KMS-11 (cell line): ENCODE data around the gene HDAC4.

Experiments used
- H2AFZ ChIP-seq: fragments of 200-600 bp; sonication (generic); 2 replicates; pipeline ENCODE4 v1.6.1; 2016; ENCODE audit warnings: antibody characterized with exemption, mixed run types, low read depth
- H3K27ac ChIP-seq: fragments of 200-600 bp; sonication (generic); 2 replicates; pipeline ENCODE4 v1.6.1; 2016; ENCODE audit warnings: mild to moderate bottlenecking, mixed run types
- H3K27me3 ChIP-seq: fragments of 200-600 bp; sonication (generic); 2 replicates; pipeline ENCODE4 v1.6.1; 2017; ENCODE audit warnings: mild to moderate bottlenecking, low read depth, mixed run types, moderate library complexity; ENCODE audit not compliant: insufficient read depth
- H3K36me3 ChIP-seq: fragments of 200-600 bp; sonication (generic); 2 replicates; pipeline ENCODE4 v1.6.1; 2017; ENCODE audit warnings: mild to moderate bottlenecking, mixed run types; ENCODE audit not compliant: insufficient read depth
- H3K4me1 ChIP-seq: fragments of 200-600 bp; sonication (generic); 2 replicates; pipeline ENCODE4 v1.6.1; 2016; ENCODE audit warnings: mild to moderate bottlenecking, low read depth, mixed run types; ENCODE audit not compliant: poor library complexity, severe bottlenecking
- H3K4me2 ChIP-seq: fragments of 200-600 bp; sonication (generic); 2 replicates; pipeline ENCODE4 v1.7.0; 2016; ENCODE audit warnings: mild to moderate bottlenecking, mixed run types
- H3K4me3 ChIP-seq: fragments of 200-600 bp; sonication (generic); IDR thresholded peaks from 2 replicates; pipeline ENCODE4 v1.6.1; 2017; ENCODE audit warnings: low read depth, low read length, mixed read lengths; ENCODE audit not compliant: insufficient read depth
- H3K79me2 ChIP-seq: fragments of 200-600 bp; sonication (generic); 2 replicates; pipeline ENCODE4 v1.6.1; 2016; ENCODE audit warnings: low read depth, mixed run types; ENCODE audit not compliant: insufficient read depth
- H3K9ac ChIP-seq: fragments of 200-600 bp; sonication (generic); 2 replicates; pipeline ENCODE4 v1.6.1; 2016; ENCODE audit warnings: mild to moderate bottlenecking, mixed run types
- H4K20me1 ChIP-seq: fragments of 200-600 bp; sonication (generic); 2 replicates; pipeline ENCODE4 v1.6.1; 2016; ENCODE audit warnings: mild to moderate bottlenecking, mixed run types; ENCODE audit not compliant: insufficient read depth
- TF ChIP-seq, protein P1 (sequence below): fragments of 200-600 bp; sonication (generic); conservative IDR thresholded peaks from 2 replicates; pipeline ENCODE4 v1.6.1; 2017; ENCODE audit warnings: low read depth, mild to moderate bottlenecking, antibody characterized with exemption, low read length, moderate library complexity, mixed read lengths

Gene HDAC4

DNA sequence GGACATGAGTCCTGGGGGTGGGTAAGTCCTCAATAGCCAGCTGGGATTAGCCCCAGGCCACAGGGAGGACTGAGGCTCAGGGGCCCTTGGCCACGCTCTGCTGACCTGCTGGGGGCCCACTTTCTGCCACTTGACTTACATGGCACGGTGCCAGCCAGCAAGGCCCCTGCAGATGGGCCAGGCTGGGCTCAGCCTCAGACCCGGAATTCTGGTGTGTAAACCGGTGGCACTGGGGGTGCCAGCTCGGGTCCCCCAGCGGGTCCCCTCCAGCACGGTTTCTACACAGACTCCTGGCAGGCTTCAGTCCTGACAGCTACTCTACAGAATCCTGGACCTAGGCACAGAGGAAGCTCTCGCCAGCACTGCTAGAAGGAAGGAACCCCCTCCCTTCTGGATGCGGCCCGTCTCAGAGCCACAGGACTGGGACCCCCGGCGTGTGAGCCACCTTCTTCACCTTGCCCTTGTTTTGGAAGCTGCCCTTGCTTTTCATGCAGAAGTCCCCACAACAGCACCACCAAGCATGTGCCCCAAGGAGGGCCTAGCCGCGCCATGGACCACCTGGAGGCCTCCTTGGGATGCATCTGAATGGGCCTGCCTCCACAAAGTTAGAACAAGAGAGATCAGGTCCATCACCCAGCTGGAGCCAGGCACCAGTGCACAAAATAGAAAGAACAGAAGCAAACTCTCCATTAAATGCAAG is 8.0 kb downstream of the HDAC4 start:
- Histone ChIP-seq H3K27me3 (no peaks in the 10 kb centered on the region), H4K20me1 (no peaks in the 10 kb centered on the region), H2AFZ (no peak overlapping the region), H3K4me3 (no peak overlapping the region), H3K27ac (no peak overlapping the region), H3K36me3 (no peaks in the 10 kb centered on the region), H3K4me1 (peaks cover 4% of the 10 kb centered on the region), H3K79me2 (peaks cover 60% of the 10 kb centered on the region), H3K9ac (no peak overlapping the region), H3K4me2 (no peak overlapping the region)
- TF ChIP-seq, protein P1, sequence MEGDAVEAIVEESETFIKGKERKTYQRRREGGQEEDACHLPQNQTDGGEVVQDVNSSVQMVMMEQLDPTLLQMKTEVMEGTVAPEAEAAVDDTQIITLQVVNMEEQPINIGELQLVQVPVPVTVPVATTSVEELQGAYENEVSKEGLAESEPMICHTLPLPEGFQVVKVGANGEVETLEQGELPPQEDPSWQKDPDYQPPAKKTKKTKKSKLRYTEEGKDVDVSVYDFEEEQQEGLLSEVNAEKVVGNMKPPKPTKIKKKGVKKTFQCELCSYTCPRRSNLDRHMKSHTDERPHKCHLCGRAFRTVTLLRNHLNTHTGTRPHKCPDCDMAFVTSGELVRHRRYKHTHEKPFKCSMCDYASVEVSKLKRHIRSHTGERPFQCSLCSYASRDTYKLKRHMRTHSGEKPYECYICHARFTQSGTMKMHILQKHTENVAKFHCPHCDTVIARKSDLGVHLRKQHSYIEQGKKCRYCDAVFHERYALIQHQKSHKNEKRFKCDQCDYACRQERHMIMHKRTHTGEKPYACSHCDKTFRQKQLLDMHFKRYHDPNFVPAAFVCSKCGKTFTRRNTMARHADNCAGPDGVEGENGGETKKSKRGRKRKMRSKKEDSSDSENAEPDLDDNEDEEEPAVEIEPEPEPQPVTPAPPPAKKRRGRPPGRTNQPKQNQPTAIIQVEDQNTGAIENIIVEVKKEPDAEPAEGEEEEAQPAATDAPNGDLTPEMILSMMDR = no peak

DNA sequence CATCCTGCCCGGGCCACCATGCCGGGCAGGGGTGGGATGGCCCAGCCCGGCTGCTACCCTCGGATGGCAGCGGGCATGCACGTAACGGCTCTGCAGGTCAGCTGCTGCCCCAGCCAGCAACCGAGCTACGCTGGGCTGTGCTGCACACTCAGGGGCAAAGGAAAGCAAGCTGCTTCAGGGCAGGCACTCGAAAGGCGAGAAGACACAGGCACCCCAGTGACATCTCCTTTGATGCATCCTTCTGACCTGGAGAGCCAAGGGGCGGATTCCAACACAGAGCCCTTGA is 8.8 kb downstream of the HDAC4 start:
- no peak overlapping the region for H2AFZ ChIP-seq
- H4K20me1 ChIP-seq = no peaks in the 10 kb centered on the region
- H3K4me2 ChIP-seq = no peak overlapping the region
- TF ChIP-seq, protein P1 = no peak
- H3K36me3 ChIP-seq = no peaks in the 10 kb centered on the region
- H3K79me2 ChIP-seq = peaks cover 52% of the 10 kb centered on the region
- no peaks in the 10 kb centered on the region for H3K27me3 ChIP-seq
- H3K4me3 ChIP-seq = no peak overlapping the region
- H3K9ac ChIP-seq = no peak overlapping the region
- H3K27ac ChIP-seq = no peak overlapping the region
- peaks cover 4% of the 10 kb centered on the region for H3K4me1 ChIP-seq

DNA sequence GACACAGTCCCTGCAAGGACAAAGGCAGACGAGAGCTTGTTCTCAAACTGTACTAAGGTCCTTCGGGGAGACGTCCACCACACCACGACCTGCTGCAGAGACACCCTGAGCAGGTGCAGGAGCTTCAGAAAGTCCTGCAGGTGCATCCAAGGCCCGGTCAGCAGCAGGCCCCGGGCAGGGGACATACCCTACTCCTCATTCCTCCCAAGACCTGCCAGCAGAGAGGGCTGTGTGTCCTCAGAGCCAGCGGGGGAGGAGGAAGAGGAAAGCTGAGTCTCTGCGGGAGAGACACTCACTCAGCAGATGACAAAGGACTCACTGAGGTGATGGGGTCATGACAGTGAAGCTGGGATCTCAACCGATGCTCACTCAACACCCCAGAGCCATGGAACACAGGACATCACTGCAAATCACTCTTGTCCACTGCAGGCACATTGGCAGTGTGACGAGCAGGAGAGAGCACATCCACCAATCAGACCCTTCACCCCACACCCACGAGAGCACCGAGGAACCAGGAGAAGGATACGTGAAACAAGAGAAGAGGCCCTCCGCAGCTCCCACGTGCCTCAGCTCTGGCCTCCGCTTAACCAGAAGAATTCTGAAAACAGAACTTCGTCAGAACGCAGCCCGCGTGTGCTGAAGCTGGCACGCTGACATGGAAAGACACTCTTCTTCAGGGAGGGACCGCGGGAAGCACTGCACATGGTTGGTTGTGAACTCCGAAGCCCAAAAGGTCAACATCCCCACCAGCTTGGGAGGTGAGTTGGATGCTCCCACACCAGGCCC is 9.3 kb downstream of the HDAC4 start:
- H2AFZ ChIP-seq = no peak overlapping the region
- H3K27ac ChIP-seq = no peak overlapping the region
- TF ChIP-seq, protein P1 = no peak
- H3K27me3 ChIP-seq = no peaks in the 10 kb centered on the region
- H3K4me2 ChIP-seq = no peak overlapping the region
- H3K4me1 ChIP-seq = peaks cover 4% of the 10 kb centered on the region
- no peak overlapping the region for H3K4me3 ChIP-seq
- H3K36me3 ChIP-seq = no peaks in the 10 kb centered on the region
- no peak overlapping the region for H3K9ac ChIP-seq
- H4K20me1 ChIP-seq = no peaks in the 10 kb centered on the region
- H3K79me2 ChIP-seq = peaks cover 47% of the 10 kb centered on the region; the same call in 1 of the 2 replicates

DNA sequence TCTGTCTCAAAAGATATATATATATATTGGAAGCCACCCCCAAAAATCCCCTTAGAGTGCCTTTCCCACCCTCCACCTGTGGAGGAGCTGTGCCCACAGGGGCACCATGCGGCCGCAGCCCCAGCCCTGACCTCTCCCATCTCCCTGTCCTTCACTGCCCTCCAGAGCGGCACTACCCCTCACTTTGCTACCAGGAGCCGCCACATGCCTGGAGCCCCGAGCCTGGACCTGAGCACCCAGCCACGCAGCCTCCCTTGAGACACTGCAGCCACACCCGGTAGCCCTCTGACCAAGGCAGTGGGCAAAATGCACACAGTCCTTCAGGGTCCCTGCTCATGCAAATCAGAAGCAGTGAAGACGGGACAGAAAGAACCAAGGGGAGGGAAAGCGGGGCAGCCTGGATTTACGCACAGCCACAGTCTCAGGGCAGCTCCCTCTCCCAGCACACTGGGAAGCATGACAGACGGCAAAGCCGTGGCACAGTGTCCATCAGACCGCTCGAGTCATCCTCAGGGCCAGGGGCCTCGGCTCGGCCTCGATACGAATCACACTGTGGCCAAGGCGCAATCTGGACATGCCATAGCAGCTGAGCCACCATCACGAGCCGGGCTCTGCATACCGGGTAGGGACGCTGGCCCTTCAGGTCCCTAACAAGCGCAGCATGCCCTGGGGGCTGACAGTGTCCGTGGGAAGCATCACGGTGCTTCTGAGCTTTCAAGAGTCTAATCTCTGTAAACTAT is 10.1 kb downstream of the HDAC4 start:
- H3K79me2 ChIP-seq = peaks cover 42% of the 10 kb centered on the region; the same call in 1 of the 2 replicates
- TF ChIP-seq, protein P1 = no peak
- no peak overlapping the region for H2AFZ ChIP-seq
- no peaks in the 10 kb centered on the region for H3K36me3 ChIP-seq
- no peak overlapping the region for H3K27ac ChIP-seq
- no peaks in the 10 kb centered on the region for H4K20me1 ChIP-seq
- H3K4me3 ChIP-seq = no peak overlapping the region
- no peak overlapping the region for H3K4me2 ChIP-seq
- H3K27me3 ChIP-seq = no peaks in the 10 kb centered on the region
- peaks cover 4% of the 10 kb centered on the region for H3K4me1 ChIP-seq
- no peak overlapping the region for H3K9ac ChIP-seq
